BJ (cell line): ENCODE measurements around the gene COL9A3. TPM values are rescaled to one million over a fixed set of nuclear protein-coding genes. Genes with fewer than 3 reads are reported as not detected.

ENCODE experiments used
- CTCF ChIA-PET: fragments of 350-600 bp; formaldehyde crosslinking; extraction: SDS; loops from one replicate; lab custom pipeline; 2021; ENCODE audit warnings: antibody characterized with exemption, inconsistent platforms; lab: Yijun Ruan, JAX
- POLR2A ChIA-PET: fragments of 300-600 bp; sonication (Branson Sonifier 250); formaldehyde crosslinking; extraction: SDS; loops from one replicate; lab custom pipeline; 2021; ENCODE audit warnings: antibody characterized with exemption; lab: Charles Lee
- DNase-seq: peaks from one replicate; pipeline ENCODE4 v3.0.0-alpha.2; 2011; ENCODE audit warnings: low read depth
- H3K27me3 ChIP-seq: 2 replicates; pipeline ENCODE4 v1.6.0; 2011; ENCODE audit warnings: low read length; ENCODE audit not compliant: control insufficient read depth, insufficient read depth
- H3K36me3 ChIP-seq: 2 replicates; pipeline ENCODE4 v1.5.1; 2011; ENCODE audit warnings: low read length; ENCODE audit not compliant: control insufficient read depth, insufficient read depth
- H3K4me3 ChIP-seq: 2 replicates; pipeline ENCODE4 v1.5.1; 2011; ENCODE audit warnings: low read depth, mild to moderate bottlenecking, control low read depth, low read length
- CTCF ChIP-seq: IDR thresholded peaks from 2 replicates; pipeline ENCODE4 v1.5.1; 2011; ENCODE audit warnings: low read depth, mild to moderate bottlenecking, control low read depth, inconsistent platforms, low read length, moderate library complexity; ENCODE audit not compliant: insufficient read depth
- polyA plus RNA-seq: library from polyadenylated mRNA; depleted of rRNA; stranded (reverse); fragments of >200 nt; gene quantifications from 2 replicates; pipeline ENCODE4 v1.2.3, GENCODE V29; 2011

Gene COL9A3
- polyA plus RNA-seq, 1 experiment: 0.21 TPM

GRCh38 chr20:62814060-62814708 is 2.7 kb upstream of the COL9A3 start:
- no peak for DNase-seq
- peaks cover 9% of the 10 kb centered on the region for H3K27me3 ChIP-seq
- POLR2A ChIA-PET: no interaction called here
- CTCF ChIA-PET: interaction anchor here (2.1 kb wide), 2 partner anchors 11 to 23 kb away, joined by 7 to 8 read pairs; no protein-coding TSS in a partner anchor
- H3K4me3 ChIP-seq: no peak overlapping the region
- no peak for TF ChIP-seq CTCF
- peaks cover 33% of the 10 kb centered on the region for H3K36me3 ChIP-seq

- Histone ChIP-seq H3K36me3 (peaks cover 29% of the 10 kb centered on the region), H3K27me3 (peaks cover 9% of the 10 kb centered on the region), H3K4me3 (no peak overlapping the region)
- DNase-seq: no peak
- POLR2A ChIA-PET: no interaction called here
- CTCF ChIA-PET: interaction anchor here (2.1 kb wide), 2 partner anchors 11 to 23 kb away, joined by 7 to 8 read pairs; no protein-coding TSS in a partner anchor
- TF ChIP-seq CTCF: no peak
These were observed 2.2 kb upstream of the COL9A3 start for GRCh38 chr20:62814709-62815065.

- H3K27me3 ChIP-seq: peaks cover 9% of the 10 kb centered on the region
- no peak for DNase-seq
- POLR2A ChIA-PET: interaction anchor here (0.6 kb wide), 1 partner anchor 21 kb away, joined by 6 read pairs; no protein-coding TSS in a partner anchor
- TF ChIP-seq CTCF: no peak
- CTCF ChIA-PET: interaction anchor here (0.6 to 2.1 kb wide), 6 partner anchors 9 to 24 kb away, joined by 3 to 8 read pairs (median 4); partner anchors contain the start of genes MRGBP and OGFR
- peaks cover 23% of the 10 kb centered on the region for H3K36me3 ChIP-seq
- H3K4me3 ChIP-seq: no peak overlapping the region
These were observed 1.5 kb upstream of the COL9A3 start for GRCh38 chr20:62815066-62815991.

GRCh38 chr20:62816031-62816883 is 593 bp upstream of the COL9A3 start:
- ChIA-PET POLR2A (no interaction called here), CTCF (interaction anchor here (0.6 to 4.4 kb wide), 7 partner anchors 8 to 25 kb away, joined by 3 to 27 read pairs (median 5); partner anchors contain the start of genes MRGBP and OGFR)
- peaks cover 9% of the 10 kb centered on the region for H3K27me3 ChIP-seq
- no peak for DNase-seq
- peak overlapping the region; percentile 23 for H3K4me3 ChIP-seq
- peaks cover 16% of the 10 kb centered on the region for H3K36me3 ChIP-seq
- TF ChIP-seq CTCF: no peak
